HEK293 (cell line): ENCODE measurements around the gene WBP1.

Source experiments
- CTCF ChIA-PET: fragments of 350-600 bp; formaldehyde crosslinking; extraction: SDS; loops from one replicate; lab custom pipeline; 2021; ENCODE audit warnings: antibody characterized with exemption; lab: Yijun Ruan, JAX
- POLR2A ChIA-PET: fragments of 300-600 bp; formaldehyde crosslinking; extraction: SDS; loops from one replicate; lab custom pipeline; 2020; ENCODE audit warnings: antibody characterized with exemption, inconsistent platforms; lab: Yijun Ruan, JAX
- H3K27ac ChIP-seq: fragments of 200-500 bp; sonication (Bioruptor generic); 2 replicates; pipeline ENCODE4 v1.5.1; 2014; ENCODE audit warnings: low read depth, low read length, control low read depth, inconsistent platforms; ENCODE audit errors: extremely low read depth
- H3K36me3 ChIP-seq, 2 experiments: fragments of 200-500 bp in 1 of 2; sonication (Bioruptor generic) in 1 of 2; 1 replicate in 1 of 2; 2 replicates in 1 of 2; pipeline ENCODE4 v1.5.1; 2014 to 2017; ENCODE audit warnings: inconsistent platforms in 2 of 2, low read length in 2 of 2; ENCODE audit not compliant: control insufficient read depth in 2 of 2, insufficient read depth in 1 of 2
- H3K4me1 ChIP-seq: fragments of 200-500 bp; sonication (Bioruptor generic); 2 replicates; pipeline ENCODE4 v1.5.1; 2014; ENCODE audit warnings: mild to moderate bottlenecking, low read length, inconsistent platforms; ENCODE audit not compliant: control insufficient read depth, insufficient read depth
- H3K4me3 ChIP-seq: 2 replicates; pipeline ENCODE4 v1.5.1; 2011; ENCODE audit warnings: low read depth, mild to moderate bottlenecking, control low read depth, low read length, moderate library complexity
- H3K9me3 ChIP-seq: fragments of 200-500 bp; sonication (Bioruptor generic); 2 replicates; pipeline ENCODE4 v1.5.1; 2014; ENCODE audit warnings: low read depth, low read length, inconsistent platforms; ENCODE audit not compliant: control insufficient read depth, insufficient read depth
- AEBP2 ChIP-seq: fragments of 450-650 bp; formaldehyde crosslinking; IDR thresholded peaks from 2 replicates; pipeline ENCODE4 v1.5.1; 2016; ENCODE audit warnings: missing biosample characterization, missing genetic modification characterization, borderline replicate concordance
- BCL11B ChIP-seq: fragments of 450-650 bp; formaldehyde crosslinking; IDR thresholded peaks from 2 replicates; pipeline ENCODE4 v1.5.1; 2016; ENCODE audit warnings: low read depth, missing biosample characterization, missing genetic modification characterization
- PRDM1 ChIP-seq: fragments of 450-650 bp; formaldehyde crosslinking; IDR thresholded peaks from 2 replicates; pipeline ENCODE4; 2016; ENCODE audit warnings: missing biosample characterization, missing genetic modification characterization
- RBAK ChIP-seq: fragments of 450-650 bp; formaldehyde crosslinking; IDR thresholded peaks from 2 replicates; pipeline ENCODE4 v1.5.1; 2016; ENCODE audit warnings: missing biosample characterization, missing genetic modification characterization
- ZBTB11 ChIP-seq: fragments of 450-650 bp; formaldehyde crosslinking; conservative IDR thresholded peaks from 2 replicates; pipeline ENCODE4 v1.5.1; 2016; ENCODE audit warnings: low read depth, missing biosample characterization, missing genetic modification characterization
- ZBTB17 ChIP-seq: fragments of 450-650 bp; formaldehyde crosslinking; IDR thresholded peaks from 2 replicates; pipeline ENCODE4 v1.5.1; 2016; ENCODE audit warnings: missing biosample characterization, missing genetic modification characterization
- ZBTB7A ChIP-seq: fragments of 450-650 bp; formaldehyde crosslinking; IDR thresholded peaks from 2 replicates; pipeline ENCODE4 v1.5.1; 2016; ENCODE audit warnings: low read depth, missing biosample characterization, missing genetic modification characterization
- ZFP41 ChIP-seq: fragments of 450-650 bp; formaldehyde crosslinking; IDR thresholded peaks from 2 replicates; pipeline ENCODE4 v1.5.1; 2016; ENCODE audit warnings: missing biosample characterization, missing genetic modification characterization, borderline replicate concordance
- ZFP69B ChIP-seq: fragments of 450-650 bp; formaldehyde crosslinking; IDR thresholded peaks from 2 replicates; pipeline ENCODE4 v1.5.1; 2016; ENCODE audit warnings: missing biosample characterization, missing genetic modification characterization
- ZNF114 ChIP-seq: fragments of 450-650 bp; formaldehyde crosslinking; IDR thresholded peaks from 2 replicates; pipeline ENCODE4 v1.5.0; 2017; ENCODE audit warnings: missing biosample characterization, missing genetic modification characterization
- ZNF146 ChIP-seq: fragments of 450-650 bp; formaldehyde crosslinking; IDR thresholded peaks from 2 replicates; pipeline ENCODE4 v1.5.1; 2016; ENCODE audit warnings: missing biosample characterization, missing genetic modification characterization
- ZNF16 ChIP-seq: fragments of 450-650 bp; formaldehyde crosslinking; IDR thresholded peaks from 2 replicates; pipeline ENCODE4 v1.5.1; 2016; ENCODE audit warnings: low read depth, missing biosample characterization, missing genetic modification characterization
- ZNF214 ChIP-seq: fragments of 450-650 bp; formaldehyde crosslinking; IDR thresholded peaks from 2 replicates; pipeline ENCODE4 v1.5.1; 2017; ENCODE audit warnings: missing biosample characterization, mild to moderate bottlenecking, missing genetic modification characterization, borderline replicate concordance
- ZNF302 ChIP-seq: fragments of 450-650 bp; formaldehyde crosslinking; IDR thresholded peaks from 2 replicates; pipeline ENCODE4 v1.5.1; 2016; ENCODE audit warnings: missing biosample characterization, missing genetic modification characterization, low read depth
- ZNF341 ChIP-seq: fragments of 450-650 bp; formaldehyde crosslinking; IDR thresholded peaks from 2 replicates; pipeline ENCODE4; 2016; ENCODE audit warnings: low read depth, missing biosample characterization, missing genetic modification characterization
- ZNF37A ChIP-seq: fragments of 450-650 bp; IDR thresholded peaks from 2 replicates; pipeline ENCODE4 v1.5.1; 2018; ENCODE audit warnings: missing biosample characterization, missing genetic modification characterization
- ZNF514 ChIP-seq: fragments of 450-650 bp; formaldehyde crosslinking; IDR thresholded peaks from 2 replicates; pipeline ENCODE4 v1.5.1; 2016; ENCODE audit warnings: missing biosample characterization, missing genetic modification characterization
- ZNF585B ChIP-seq: fragments of 450-650 bp; formaldehyde crosslinking; IDR thresholded peaks from 2 replicates; pipeline ENCODE4 v1.5.1; 2016; ENCODE audit warnings: missing biosample characterization, missing genetic modification characterization
- ZNF645 ChIP-seq: fragments of 450-650 bp; formaldehyde crosslinking; IDR thresholded peaks from 2 replicates; pipeline ENCODE4; 2016; ENCODE audit warnings: missing biosample characterization, missing genetic modification characterization
- ZNF664 ChIP-seq: fragments of 450-650 bp; formaldehyde crosslinking; IDR thresholded peaks from 2 replicates; pipeline ENCODE4 v1.5.1; 2016; ENCODE audit warnings: missing biosample characterization, missing genetic modification characterization
- ZNF776 ChIP-seq: fragments of 450-650 bp; formaldehyde crosslinking; IDR thresholded peaks from 2 replicates; pipeline ENCODE4 v1.5.0; 2017; ENCODE audit warnings: missing biosample characterization, missing genetic modification characterization, borderline replicate concordance
- ZXDB ChIP-seq: fragments of 450-650 bp; formaldehyde crosslinking; IDR thresholded peaks from 2 replicates; pipeline ENCODE4 v1.5.1; 2016; ENCODE audit warnings: missing biosample characterization, missing genetic modification characterization

WBP1 gene

GRCh38 chr2:74424139-74424992 is 33.9 kb upstream of the WBP1 start:
- no peak overlapping the region for H3K27ac ChIP-seq

GRCh38 chr2:74424995-74425406 is 33.2 kb upstream of the WBP1 start:
- H3K27ac ChIP-seq: no peak overlapping the region
- ChIA-PET CTCF (interaction anchor here (0.9 kb wide), 1 partner anchor 27 kb away, joined by 3 read pairs; no protein-coding TSS in a partner anchor), POLR2A (interaction anchor here (1.6 to 3.3 kb wide), 3 partner anchors 15 to 34 kb away, joined by 5 to 17 read pairs (median 8); partner anchors contain the start of gene WBP1)
- TF ChIP-seq ZBTB7A (tag by site-specific recombination) (no peak), ZXDB (tag by site-specific recombination) (no peak), AEBP2 (tag by site-specific recombination) (no peak), ZNF585B (tag by site-specific recombination) (no peak), ZNF664 (tag by site-specific recombination) (no peak), ZNF514 (tag by site-specific recombination) (no peak), ZNF645 (no peak)
- no peaks in the 10 kb centered on the region; the same call in 1 of the 2 replicates for H3K4me1 ChIP-seq
- H3K36me3 ChIP-seq: peaks cover 16 to 63% of the 10 kb centered on the region in 2 experiments; a peak in 2 of 3 replicates
- no peaks in the 10 kb centered on the region for H3K9me3 ChIP-seq
- H3K4me3 ChIP-seq: no peak overlapping the region

More at GRCh38 chr2:74424139-74424992, 33.9 kb upstream of the WBP1 start:
- Histone ChIP-seq H3K4me3 (no peak overlapping the region), H3K36me3 (peaks cover 15 to 57% of the 10 kb centered on the region in 2 experiments; a peak in 2 of 3 replicates), H3K9me3 (no peaks in the 10 kb centered on the region), H3K4me1 (no peaks in the 10 kb centered on the region; the same call in 1 of the 2 replicates)
- CTCF ChIA-PET: interaction anchor here (0.6 to 0.9 kb wide), 2 partner anchors 26 to 161 kb away, joined by 3 read pairs; no protein-coding TSS in a partner anchor
- POLR2A ChIA-PET: interaction anchor here (0.5 to 3.3 kb wide), 4 partner anchors 16 to 34 kb away, joined by 4 to 17 read pairs (median 6); partner anchors contain the start of gene WBP1
- TF ChIP-seq PRDM1 (tag by site-specific recombination): peak; percentile 65
- TF ChIP-seq ZNF146: no peak
- TF ChIP-seq ZNF776 (tag by site-specific recombination): no peak
- no peak for TF ChIP-seq RBAK (tag by site-specific recombination)
- TF ChIP-seq, all 188 proteins: peak for 1

GRCh38 chr2:74425523-74425922 is 32.7 kb upstream of the WBP1 start:
- H3K4me1 ChIP-seq: no peaks in the 10 kb centered on the region; the same call in 1 of the 2 replicates
- no peaks in the 10 kb centered on the region for H3K9me3 ChIP-seq
- POLR2A ChIA-PET: interaction anchor here (3.3 kb wide), 1 partner anchor 15 kb away, joined by 17 read pairs; no protein-coding TSS in a partner anchor
- no peak overlapping the region for H3K4me3 ChIP-seq
- H3K27ac ChIP-seq: no peak overlapping the region
- CTCF ChIA-PET: interaction anchor here (0.9 kb wide), 1 partner anchor 27 kb away, joined by 3 read pairs; no protein-coding TSS in a partner anchor
- peaks cover 16 to 69% of the 10 kb centered on the region in 2 experiments; a peak in 2 of 3 replicates for H3K36me3 ChIP-seq
- TF ChIP-seq ZNF214 (tag by site-specific recombination): no peak
- TF ChIP-seq ZNF16: no peak
- TF ChIP-seq ZFP41: no peak
- no peak for TF ChIP-seq ZNF302 (tag by site-specific recombination)
- no peak for TF ChIP-seq ZNF37A (tag by site-specific recombination)
- TF ChIP-seq ZBTB11: no peak
- no peak for TF ChIP-seq ZNF585B (tag by site-specific recombination)
- TF ChIP-seq BCL11B (tag by site-specific recombination): no peak
- no peak for TF ChIP-seq ZFP69B
- no peak for TF ChIP-seq ZNF341
- TF ChIP-seq ZBTB17 (tag by site-specific recombination): no peak
- TF ChIP-seq ZNF114: no peak
